Endothelial cell of umbilical vein (primary cell): Measurements from ENCODE around the gene GNPAT. TPM values are rescaled to one million over a fixed set of nuclear protein-coding genes. Genes with fewer than 3 reads are reported as not detected.

Experiments used
- BruUV-seq: library from RNA; stranded (reverse); fragments of 400-500 nt; replicated peaks from 2 replicates; lab custom pipeline; 2021; lab: Mats Ljungman, UMichigan
- CTCF ChIA-PET: fragments of 300-600, 350-600 bp; sonication (Branson Sonifier 250); formaldehyde crosslinking; loops from one replicate; lab custom pipeline; 2021; ENCODE audit warnings: antibody characterized with exemption, inconsistent platforms; lab: Charles Lee
- POLR2A ChIA-PET: fragments of 300-600, 350-600 bp; sonication (Branson Sonifier 250); formaldehyde crosslinking; loops from one replicate; lab custom pipeline; 2021; ENCODE audit warnings: antibody characterized with exemption, inconsistent platforms; lab: Charles Lee
- DNase-seq: peaks from one replicate; pipeline ENCODE4 v3.0.0-alpha.2; 2011; ENCODE audit warnings: low read depth, low spot score
- FAIRE-seq: peaks from 2 replicates; lab custom pipeline; 2011; peaks lifted over from hg19 to GRCh38; lab: Jason Lieb, UNC
- H2AFZ ChIP-seq: 2 replicates; pipeline ENCODE4 v1.6.0; 2012; ENCODE audit warnings: low read depth, low read length, control low read depth, inconsistent platforms
- H3K27ac ChIP-seq: 2 replicates; pipeline ENCODE4 v1.5.1; 2011; ENCODE audit warnings: low read depth, mild to moderate bottlenecking, control low read depth, low read length, moderate library complexity; ENCODE audit not compliant: insufficient read depth
- H3K27me3 ChIP-seq, 2 experiments: 2 replicates each; pipeline versions ENCODE4 v1.6.0 to v1.6.1; 2011; ENCODE audit warnings: low read length in 2 of 2, mixed read lengths in 1 of 2; ENCODE audit not compliant: control insufficient read depth in 2 of 2, insufficient read depth in 2 of 2
- H3K36me3 ChIP-seq, 2 experiments: 2 replicates in 1 of 2; 3 replicates in 1 of 2; pipeline ENCODE4 v1.5.1; 2011; ENCODE audit warnings: low read length in 2 of 2, mild to moderate bottlenecking in 1 of 2, moderate library complexity in 1 of 2; ENCODE audit not compliant: control insufficient read depth in 2 of 2, insufficient read depth in 2 of 2; ENCODE audit errors: extremely low read depth in 1 of 2
- H3K4me1 ChIP-seq: 3 replicates; pipeline ENCODE4 v1.5.1; 2011; ENCODE audit warnings: mild to moderate bottlenecking, low read length; ENCODE audit not compliant: control insufficient read depth, insufficient read depth; ENCODE audit errors: extremely low read depth
- H3K4me2 ChIP-seq: 2 replicates; pipeline ENCODE4 v1.6.1; 2011; ENCODE audit warnings: low read length, control low read depth, mixed read lengths; ENCODE audit not compliant: insufficient read depth
- H3K4me3 ChIP-seq, 3 experiments: fragments of 200-600 bp in 1 of 3; sonication (generic), shearing (Covaris generic) in 1 of 3; replicated peaks in 1 of 3; 2 replicates each; pipeline ENCODE4 v1.5.1; 2011 to 2016; ENCODE audit warnings: control low read depth in 3 of 3, low read length in 3 of 3, mild to moderate bottlenecking in 2 of 3, inconsistent platforms in 1 of 3, low read depth in 1 of 3, moderate library complexity in 1 of 3; ENCODE audit not compliant: insufficient read depth in 1 of 3
- H3K79me2 ChIP-seq: 2 replicates; pipeline ENCODE4 v1.6.0; 2012; ENCODE audit warnings: low read length, inconsistent platforms; ENCODE audit not compliant: control insufficient read depth, insufficient read depth
- H3K9ac ChIP-seq: replicated peaks from 2 replicates; pipeline ENCODE3; 2011; ENCODE audit warnings: low read length, control low read depth; ENCODE audit not compliant: insufficient read depth; ENCODE audit errors: extremely low read depth
- H3K9me1 ChIP-seq: replicated peaks from 3 replicates; pipeline ENCODE4 v1.6.0; 2011; ENCODE audit warnings: mild to moderate bottlenecking, low read length; ENCODE audit not compliant: control insufficient read depth, insufficient read depth; ENCODE audit errors: extremely low read depth
- H3K9me3 ChIP-seq: replicated peaks from 2 replicates; pipeline ENCODE4 v1.5.1; 2012; ENCODE audit warnings: low read length, inconsistent platforms; ENCODE audit not compliant: control insufficient read depth, insufficient read depth
- H4K20me1 ChIP-seq: replicated peaks from 2 replicates; pipeline ENCODE3; 2011; ENCODE audit warnings: mild to moderate bottlenecking, low read length; ENCODE audit not compliant: control insufficient read depth, insufficient read depth; ENCODE audit errors: extremely low read depth
- EZH2 ChIP-seq: IDR thresholded peaks from 2 replicates; pipeline ENCODE4 v1.6.1; 2012; ENCODE audit warnings: borderline replicate concordance, low read depth, mild to moderate bottlenecking, moderate library complexity, low read length, inconsistent platforms; ENCODE audit not compliant: severe bottlenecking
- GATA2 ChIP-seq: IDR thresholded peaks from 2 replicates; pipeline ENCODE4 v1.7.0; 2011; ENCODE audit warnings: low read depth, mild to moderate bottlenecking, moderate library complexity, mixed read lengths, low read length; ENCODE audit not compliant: insufficient read length, insufficient read depth
- JUN ChIP-seq: IDR thresholded peaks from 2 replicates; pipeline ENCODE4 v1.6.1; 2011; ENCODE audit warnings: borderline replicate concordance, low read depth; ENCODE audit not compliant: insufficient read length, insufficient read depth
- MYC ChIP-seq: IDR thresholded peaks from one replicate; pipeline ENCODE4 v1.6.1; 2011; ENCODE audit warnings: mild to moderate bottlenecking, low read depth, low read length
- POLR2A ChIP-seq: IDR thresholded peaks from 2 replicates; pipeline ENCODE4 v1.6.1; 2012; ENCODE audit warnings: low read depth, mild to moderate bottlenecking, control low read depth, low read length
- POLR2AphosphoS5 ChIP-seq: IDR thresholded peaks from 2 replicates; pipeline ENCODE4 v1.6.1; 2012; ENCODE audit warnings: low read depth, mild to moderate bottlenecking, control low read depth, low read length, moderate library complexity; ENCODE audit not compliant: insufficient read depth
- dilution Hi-C: fragments of 300-500 bp; cut with MboI; formaldehyde crosslinking; loops from one replicate; pipeline ENCODE4 v1.15.0; 2019; ENCODE audit warnings: low sequenced_read_pairs; ENCODE audit not compliant: extremely low pct_ligation_motif_present
- intact Hi-C: fragments of 100-400 bp; cut with micrococcal nuclease; formaldehyde crosslinking; loops from one replicate; pipeline ENCODE4 v1.10.0; 2022
- polyA plus RNA-seq, 4 experiments: library from polyadenylated mRNA; depleted of rRNA in 3 of 4; stranded (reverse) in 3 of 4; unstranded in 1 of 4; fragments of >200 nt; gene quantifications; 2 replicates each; pipeline versions ENCODE4 v1.2.1 to v1.2.3, GENCODE V29; 2011 to 2012; ENCODE audit warnings: missing spikeins in 1 of 4
- total RNA-seq: library from RNA; stranded (reverse); gene quantifications from 2 replicates; pipeline ENCODE4 v1.2.3, GENCODE V29; 2021
- TF ChIP-seq, protein P1 (sequence below): IDR thresholded peaks from 2 replicates; pipeline ENCODE4 v1.6.1; 2011; ENCODE audit not compliant: insufficient read depth, insufficient read length
- TF ChIP-seq, protein P2 (sequence below), 2 donors: IDR thresholded peaks; 1 replicate in 1 of 2; 2 replicates in 1 of 2; pipeline ENCODE4 v1.5.1; 2011; ENCODE audit warnings: low read length in 2 of 2, mild to moderate bottlenecking in 2 of 2, moderate library complexity in 2 of 2, control low read depth in 1 of 2, inconsistent platforms in 1 of 2, low read depth in 1 of 2; ENCODE audit not compliant: insufficient read depth in 1 of 2; ENCODE audit errors: extremely low read depth in 1 of 2

The GNPAT gene
- total and polyA plus RNA-seq, 2 donors (not counting 3 experiments of a cell fraction or from before 2014, with no cell fraction given) = 18.9 to 51.4 TPM

DNA sequence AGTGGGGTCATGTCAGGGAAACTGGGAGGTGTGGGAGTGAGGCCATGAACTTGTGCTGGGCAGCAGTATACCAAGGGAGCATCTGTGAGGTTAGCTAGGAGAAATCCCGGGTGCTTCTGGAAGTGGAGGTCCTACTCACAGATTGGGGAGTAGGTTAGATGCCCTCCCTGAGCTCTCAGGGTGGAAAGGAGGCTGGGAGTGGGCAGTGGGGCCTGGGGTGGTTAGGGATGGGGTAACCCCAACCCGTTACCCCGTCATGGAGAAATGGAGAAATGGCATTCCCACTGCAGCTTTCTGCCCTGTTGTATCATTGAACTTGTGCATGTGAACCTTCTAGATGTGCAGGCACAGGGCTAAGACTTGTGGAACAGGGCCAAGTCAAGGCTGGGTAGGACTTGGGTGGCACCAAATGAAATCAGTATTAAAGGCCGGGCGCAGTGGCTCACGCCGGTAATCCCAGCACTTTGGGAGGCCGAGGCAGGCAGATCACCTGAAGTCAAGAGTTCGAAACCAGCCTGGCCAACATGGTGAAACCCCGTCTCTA, 69.5 kb downstream of the GNPAT start:
- FAIRE-seq = no peak
- dilution Hi-C loops = no loop called here
- Histone ChIP-seq H3K4me1 (no peaks in the 10 kb centered on the region), H3K36me3 (no peaks in the 10 kb centered on the region), H3K9me1 (no peaks in the 10 kb centered on the region), H3K27ac (no peak overlapping the region), H3K4me2 (no peak overlapping the region), H3K9ac (no peak overlapping the region), H2AFZ (no peak overlapping the region), H3K4me3 (no peak overlapping the region), H3K9me3 (no peaks in the 10 kb centered on the region), H3K79me2 (no peaks in the 10 kb centered on the region), H3K27me3 (no peaks in the 10 kb centered on the region), H4K20me1 (no peaks in the 10 kb centered on the region)
- no peak for TF ChIP-seq POLR2AphosphoS5
- no peak for TF ChIP-seq POLR2A
- TF ChIP-seq GATA2 = no peak
- TF ChIP-seq, protein P1, sequence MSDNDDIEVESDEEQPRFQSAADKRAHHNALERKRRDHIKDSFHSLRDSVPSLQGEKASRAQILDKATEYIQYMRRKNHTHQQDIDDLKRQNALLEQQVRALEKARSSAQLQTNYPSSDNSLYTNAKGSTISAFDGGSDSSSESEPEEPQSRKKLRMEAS = no peak
- TF ChIP-seq EZH2 = no peak
- TF ChIP-seq JUN = no peak
- TF ChIP-seq MYC = no peak
- TF ChIP-seq, protein P2, sequence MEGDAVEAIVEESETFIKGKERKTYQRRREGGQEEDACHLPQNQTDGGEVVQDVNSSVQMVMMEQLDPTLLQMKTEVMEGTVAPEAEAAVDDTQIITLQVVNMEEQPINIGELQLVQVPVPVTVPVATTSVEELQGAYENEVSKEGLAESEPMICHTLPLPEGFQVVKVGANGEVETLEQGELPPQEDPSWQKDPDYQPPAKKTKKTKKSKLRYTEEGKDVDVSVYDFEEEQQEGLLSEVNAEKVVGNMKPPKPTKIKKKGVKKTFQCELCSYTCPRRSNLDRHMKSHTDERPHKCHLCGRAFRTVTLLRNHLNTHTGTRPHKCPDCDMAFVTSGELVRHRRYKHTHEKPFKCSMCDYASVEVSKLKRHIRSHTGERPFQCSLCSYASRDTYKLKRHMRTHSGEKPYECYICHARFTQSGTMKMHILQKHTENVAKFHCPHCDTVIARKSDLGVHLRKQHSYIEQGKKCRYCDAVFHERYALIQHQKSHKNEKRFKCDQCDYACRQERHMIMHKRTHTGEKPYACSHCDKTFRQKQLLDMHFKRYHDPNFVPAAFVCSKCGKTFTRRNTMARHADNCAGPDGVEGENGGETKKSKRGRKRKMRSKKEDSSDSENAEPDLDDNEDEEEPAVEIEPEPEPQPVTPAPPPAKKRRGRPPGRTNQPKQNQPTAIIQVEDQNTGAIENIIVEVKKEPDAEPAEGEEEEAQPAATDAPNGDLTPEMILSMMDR (IDR thresholded peaks at IDR 0.05; ENCODE audit: extremely low read depth in 1 of 2, insufficient read depth in 1 of 2, low read depth in 1 of 2, low read length in 2 of 2) = no peak
- CTCF ChIA-PET = no interaction called here
- DNase-seq = no peak
- POLR2A ChIA-PET = interaction anchor here (0.6 kb wide), 1 partner anchor 1372 kb away, joined by 3 read pairs; no protein-coding TSS in a partner anchor
- BruUV-seq = no TSS peak
- intact Hi-C loops = no loop called here
